Measurements from ENCODE around the gene SLC35G4. TPM values are rescaled to one million over a fixed set of nuclear protein-coding genes. Genes with fewer than 3 reads are reported as not detected.

The SLC35G4 gene
- total RNA-seq, 1 experiment from 2014 or later, result not detected

- DNase-seq (ENCODE audit: low read depth, low spot score) (no peak), ATAC-seq (no peak)
- intact Hi-C loops (cut with micrococcal nuclease; ENCODE audit: unreplicated experiment), result loop anchor here (10.0 kb wide), 1 partner anchor 381 kb away; no protein-coding TSS in a partner anchor
- Histone ChIP-seq H3K4me1 (ENCODE audit: control insufficient read depth, insufficient read depth, low read length) (no peaks in the 10 kb centered on the region), H3K27ac (ENCODE audit: low read length) (no peak overlapping the region), H3K36me3 (ENCODE audit: control insufficient read depth, insufficient read depth, low read length) (no peaks in the 10 kb centered on the region), H3K27me3 (ENCODE audit: control insufficient read depth, insufficient read depth, low read length) (peaks cover 7% of the 10 kb centered on the region), H3K4me3 (ENCODE audit: low read depth in 2 of 2, low read length in 2 of 2) (no peak overlapping the region), H3K9me3 (ENCODE audit: control insufficient read depth, insufficient read depth, low read depth, low read length) (no peaks in the 10 kb centered on the region)
- CTCF ChIA-PET, result no interaction called here
- POLR2A ChIA-PET, result no interaction called here
- TF ChIP-seq, protein P1, sequence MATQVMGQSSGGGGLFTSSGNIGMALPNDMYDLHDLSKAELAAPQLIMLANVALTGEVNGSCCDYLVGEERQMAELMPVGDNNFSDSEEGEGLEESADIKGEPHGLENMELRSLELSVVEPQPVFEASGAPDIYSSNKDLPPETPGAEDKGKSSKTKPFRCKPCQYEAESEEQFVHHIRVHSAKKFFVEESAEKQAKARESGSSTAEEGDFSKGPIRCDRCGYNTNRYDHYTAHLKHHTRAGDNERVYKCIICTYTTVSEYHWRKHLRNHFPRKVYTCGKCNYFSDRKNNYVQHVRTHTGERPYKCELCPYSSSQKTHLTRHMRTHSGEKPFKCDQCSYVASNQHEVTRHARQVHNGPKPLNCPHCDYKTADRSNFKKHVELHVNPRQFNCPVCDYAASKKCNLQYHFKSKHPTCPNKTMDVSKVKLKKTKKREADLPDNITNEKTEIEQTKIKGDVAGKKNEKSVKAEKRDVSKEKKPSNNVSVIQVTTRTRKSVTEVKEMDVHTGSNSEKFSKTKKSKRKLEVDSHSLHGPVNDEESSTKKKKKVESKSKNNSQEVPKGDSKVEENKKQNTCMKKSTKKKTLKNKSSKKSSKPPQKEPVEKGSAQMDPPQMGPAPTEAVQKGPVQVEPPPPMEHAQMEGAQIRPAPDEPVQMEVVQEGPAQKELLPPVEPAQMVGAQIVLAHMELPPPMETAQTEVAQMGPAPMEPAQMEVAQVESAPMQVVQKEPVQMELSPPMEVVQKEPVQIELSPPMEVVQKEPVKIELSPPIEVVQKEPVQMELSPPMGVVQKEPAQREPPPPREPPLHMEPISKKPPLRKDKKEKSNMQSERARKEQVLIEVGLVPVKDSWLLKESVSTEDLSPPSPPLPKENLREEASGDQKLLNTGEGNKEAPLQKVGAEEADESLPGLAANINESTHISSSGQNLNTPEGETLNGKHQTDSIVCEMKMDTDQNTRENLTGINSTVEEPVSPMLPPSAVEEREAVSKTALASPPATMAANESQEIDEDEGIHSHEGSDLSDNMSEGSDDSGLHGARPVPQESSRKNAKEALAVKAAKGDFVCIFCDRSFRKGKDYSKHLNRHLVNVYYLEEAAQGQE (IDR thresholded peaks at IDR 0.05; ENCODE audit: insufficient read depth in 1 of 2, low read depth in 2 of 2, low read length in 1 of 2), result no peak
- TF ChIP-seq TCF7L2 (IDR thresholded peaks at IDR 0.05; ENCODE audit: low read depth, low read length) (no peak), SIN3A (IDR thresholded peaks at IDR 0.05; ENCODE audit: borderline replicate concordance, insufficient read depth, low read depth, low read length) (no peak), POLR2AphosphoS5 (IDR thresholded peaks at IDR 0.05; ENCODE audit: low read depth, low read length) (no peak)
- TF ChIP-seq, protein P2, sequence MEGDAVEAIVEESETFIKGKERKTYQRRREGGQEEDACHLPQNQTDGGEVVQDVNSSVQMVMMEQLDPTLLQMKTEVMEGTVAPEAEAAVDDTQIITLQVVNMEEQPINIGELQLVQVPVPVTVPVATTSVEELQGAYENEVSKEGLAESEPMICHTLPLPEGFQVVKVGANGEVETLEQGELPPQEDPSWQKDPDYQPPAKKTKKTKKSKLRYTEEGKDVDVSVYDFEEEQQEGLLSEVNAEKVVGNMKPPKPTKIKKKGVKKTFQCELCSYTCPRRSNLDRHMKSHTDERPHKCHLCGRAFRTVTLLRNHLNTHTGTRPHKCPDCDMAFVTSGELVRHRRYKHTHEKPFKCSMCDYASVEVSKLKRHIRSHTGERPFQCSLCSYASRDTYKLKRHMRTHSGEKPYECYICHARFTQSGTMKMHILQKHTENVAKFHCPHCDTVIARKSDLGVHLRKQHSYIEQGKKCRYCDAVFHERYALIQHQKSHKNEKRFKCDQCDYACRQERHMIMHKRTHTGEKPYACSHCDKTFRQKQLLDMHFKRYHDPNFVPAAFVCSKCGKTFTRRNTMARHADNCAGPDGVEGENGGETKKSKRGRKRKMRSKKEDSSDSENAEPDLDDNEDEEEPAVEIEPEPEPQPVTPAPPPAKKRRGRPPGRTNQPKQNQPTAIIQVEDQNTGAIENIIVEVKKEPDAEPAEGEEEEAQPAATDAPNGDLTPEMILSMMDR (IDR thresholded peaks at IDR 0.05), result no peak
- in situ Hi-C loops (cut with HindIII; ENCODE audit: low pct_unique_long_range_greater_than_20kb, low sequenced_read_pairs), result no loop called here
- no TSS peak for BruUV-seq (replicated peaks)
Measured at GRCh38 chr18:11653521-11653920, 44.1 kb downstream of the SLC35G4 start.

GRCh38 chr18:11654736-11655605 lies 45.6 kb downstream of the SLC35G4 start:
- in situ Hi-C loops (cut with HindIII; ENCODE audit: low pct_unique_long_range_greater_than_20kb, low sequenced_read_pairs), result no loop called here
- POLR2A ChIA-PET, result interaction anchor here (0.6 kb wide), 1 partner anchor 208 kb away, joined by 5 read pairs; no protein-coding TSS in a partner anchor
- ATAC-seq, result peak; percentile 86
- H3K27ac ChIP-seq (ENCODE audit: low read length), result no peak overlapping the region
- no peaks in the 10 kb centered on the region for H3K36me3 ChIP-seq (ENCODE audit: control insufficient read depth, insufficient read depth, low read length)
- BruUV-seq (replicated peaks), result no TSS peak
- intact Hi-C loops (cut with micrococcal nuclease; ENCODE audit: unreplicated experiment), result loop anchor here (5.0 to 10.0 kb wide), 2 partner anchors 72 to 380 kb away; no protein-coding TSS in a partner anchor
- no peaks in the 10 kb centered on the region for H3K9me3 ChIP-seq (ENCODE audit: control insufficient read depth, insufficient read depth, low read depth, low read length)
- TF ChIP-seq SIN3A (IDR thresholded peaks at IDR 0.05; ENCODE audit: borderline replicate concordance, insufficient read depth, low read depth, low read length) (no peak), POLR2AphosphoS5 (IDR thresholded peaks at IDR 0.05; ENCODE audit: low read depth, low read length) (no peak), TCF7L2 (IDR thresholded peaks at IDR 0.05; ENCODE audit: low read depth, low read length) (no peak)
- TF ChIP-seq, protein P2 (IDR thresholded peaks at IDR 0.05), result peak; percentile 90
- TF ChIP-seq, protein P1 (IDR thresholded peaks at IDR 0.05; ENCODE audit: insufficient read depth in 1 of 2, low read depth in 2 of 2, low read length in 1 of 2), result no peak
- no peaks in the 10 kb centered on the region for H3K4me1 ChIP-seq (ENCODE audit: control insufficient read depth, insufficient read depth, low read length)
- DNase-seq (ENCODE audit: low read depth, low spot score), result peak; percentile 17
- CTCF ChIA-PET, result interaction anchor here (0.6 to 1.5 kb wide), 5 partner anchors 11 to 1454 kb away, joined by 3 to 6 read pairs (median 4); no protein-coding TSS in a partner anchor
- no peak overlapping the region for H3K4me3 ChIP-seq (ENCODE audit: low read depth in 2 of 2, low read length in 2 of 2)
- peaks cover 8% of the 10 kb centered on the region; the same call in 1 of the 2 replicates for H3K27me3 ChIP-seq (ENCODE audit: control insufficient read depth, insufficient read depth, low read length)

Measured in Panc1 (cell line).